ENCODE results near the gene SDF4. TPM values are rescaled to one million over a fixed set of nuclear protein-coding genes. Genes with fewer than 3 reads are reported as not detected.
A peak's percentile ranks its signal among the peaks of the same experiment; 100 is the strongest.

The SDF4 gene, protein sequence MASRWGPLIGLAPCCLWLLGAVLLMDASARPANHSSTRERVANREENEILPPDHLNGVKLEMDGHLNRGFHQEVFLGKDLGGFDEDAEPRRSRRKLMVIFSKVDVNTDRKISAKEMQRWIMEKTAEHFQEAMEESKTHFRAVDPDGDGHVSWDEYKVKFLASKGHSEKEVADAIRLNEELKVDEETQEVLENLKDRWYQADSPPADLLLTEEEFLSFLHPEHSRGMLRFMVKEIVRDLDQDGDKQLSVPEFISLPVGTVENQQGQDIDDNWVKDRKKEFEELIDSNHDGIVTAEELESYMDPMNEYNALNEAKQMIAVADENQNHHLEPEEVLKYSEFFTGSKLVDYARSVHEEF
- total RNA-seq (2021; fragmentation: NEBNext Ultra II Directional; extraction: Animal tissue kit (Norgen Biotek cat#: 25700)) (72.2 and 75.6 TPM in 2 replicates), polyA plus RNA-seq (2011; rRNA removed) (45.5 and 69.8 TPM in 2 replicates), polyA minus RNA-seq (2011; rRNA and poly(A)+ RNA removed) (13.2 and 16.8 TPM in 2 replicates)
- polyA plus RNA-seq (2011; cell fraction: cytosol; rRNA removed): 62.5 TPM
- 89.3 TPM for polyA plus RNA-seq (2011; cell fraction: nucleus; rRNA removed)
- 63.1 to 79.8 TPM (median 77.9 TPM) in 4 replicates for polyA plus RNA-seq (2012, experiment 1 of 2)
- 55.0 TPM for polyA plus RNA-seq (2012, experiment 2 of 2)
- 110 TPM for polyA plus RNA-seq (2013, experiment 1 of 2)
- polyA plus RNA-seq (2013, experiment 2 of 2): 117 TPM
- polyA minus RNA-seq (2011; cell fraction: cytosol; rRNA and poly(A)+ RNA removed): 32.2 TPM
- 39.2 TPM for polyA minus RNA-seq (2011; cell fraction: nucleus; rRNA and poly(A)+ RNA removed)
- long read RNA-seq, experiment 1, transcript SDF4-202 (7 exons, 1,956 nt): minor isoform, 9 of 57 reads
- long read RNA-seq, experiment 1, transcript SDF4-206 (2 exons, 2,591 nt): major isoform, 12 of 57 reads
- long read RNA-seq, experiment 1, partial matches to known transcripts: 33 of 57 reads
- long read RNA-seq, experiment 1, other reads (novel, unspliced or antisense): 0 of 57 reads
- long read RNA-seq, experiment 2: 0 reads

- Histone ChIP-seq H4K91ac (replicated peaks; ENCODE audit: insufficient read length, low read length) (no peak within 1 kb of the TSS), H2BK12ac (ENCODE audit: low read depth, low read length) (peak within 1 kb of the TSS; percentile 17; the same call in 1 of the 2 replicates), H4K8ac (ENCODE audit: extremely low read depth, insufficient read depth, low read length) (peak within 1 kb of the TSS; percentile 91), H4K20me1 (replicated peaks in 1 of 2; ENCODE audit: control insufficient read depth in 1 of 2, insufficient read depth in 2 of 2, low read length in 2 of 2) (peaks cover under 1 to 25% of the 10 kb centered on the region in 2 experiments), H3K36me3 (ENCODE audit: control insufficient read depth in 2 of 4, insufficient read depth in 4 of 4, low read length in 3 of 4) (peaks cover 2 to 22% (median 4%) of the 10 kb centered on the region in 4 experiments; a peak in 4 of 8 replicates), H2AK5ac (ENCODE audit: low read depth, low read length) (peak within 1 kb of the TSS; percentile 25; the same call in 1 of the 2 replicates), H3K9ac (replicated peaks in 1 of 4; ENCODE audit: extremely low read depth in 1 of 4, low read depth in 3 of 4, low read length in 3 of 4) (peak within 1 kb of the TSS; percentile 58 to 89 (median 80)), H3K4ac (replicated peaks; ENCODE audit: insufficient read length, low read depth, low read length) (peak within 1 kb of the TSS; percentile 91), H3K4me1 (replicated peaks in 1 of 4; ENCODE audit: control insufficient read depth in 3 of 4, insufficient read depth in 4 of 4, low read length in 3 of 4) (peaks cover 0 to 6% (median under 1%) of the 10 kb centered on the region in 4 experiments; a peak in 4 of 7 replicates), H3K23me2 (ENCODE audit: low read depth, low read length) (peaks cover 7% of the 10 kb centered on the region), H3K9me3 (ENCODE audit: insufficient read depth in 2 of 2, low read depth in 1 of 2, low read length in 1 of 2) (peaks cover 0 to 9% of the 10 kb centered on the region in 2 experiments; a peak in 2 of 4 replicates), H3K79me1 (ENCODE audit: low read depth, low read length) (peaks cover 40% of the 10 kb centered on the region), H2BK120ac (replicated peaks; ENCODE audit: low read depth, low read length) (no peak within 1 kb of the TSS), H2BK15ac (ENCODE audit: low read length) (peak within 1 kb of the TSS; percentile 88; the same call in 1 of the 2 replicates), H3K4me3 (ENCODE audit: extremely low read depth in 1 of 4, insufficient read depth in 2 of 4, low read depth in 3 of 4, low read length in 4 of 4) (peak within 1 kb of the TSS; percentile 86 to 92 (median 90)), H3K27me3 (replicated peaks in 1 of 4; ENCODE audit: control insufficient read depth in 3 of 4, extremely low read depth in 1 of 4, insufficient read depth in 3 of 4, low read length in 3 of 4) (no peaks in the 10 kb centered on the region; a peak in 1 of 7 replicates), H3K14ac (ENCODE audit: insufficient read length) (no peak within 1 kb of the TSS), H3K18ac (ENCODE audit: extremely low read depth, low read length) (peak within 1 kb of the TSS; percentile 60; the same call in 1 of the 2 replicates), H2BK5ac (ENCODE audit: low read depth, low read length) (peak within 1 kb of the TSS; percentile 15; the same call in 1 of the 2 replicates), H3K56ac (replicated peaks; ENCODE audit: insufficient read length, low read depth, low read length) (peak within 1 kb of the TSS; percentile 30), H2BK20ac (ENCODE audit: low read length) (no peak within 1 kb of the TSS), H3K4me2 (ENCODE audit: insufficient read depth in 1 of 2, low read depth in 2 of 2, low read length in 2 of 2) (peak within 1 kb of the TSS; percentile 81 to 88), H3K27ac (ENCODE audit: low read depth, low read length) (peak within 1 kb of the TSS; percentile 86), H2AFZ (ENCODE audit: low read length) (peak within 1 kb of the TSS; percentile 21; the same call in 1 of the 2 replicates), H3K79me2 (ENCODE audit: control insufficient read depth in 1 of 2, insufficient read depth in 2 of 2, low read length in 2 of 2) (peaks cover 6 to 34% of the 10 kb centered on the region in 2 experiments; a peak in 3 of 4 replicates), H3K23ac (ENCODE audit: insufficient read length) (no peak within 1 kb of the TSS), H4K5ac (ENCODE audit: insufficient read length, low read depth, low read length) (no peak within 1 kb of the TSS)
- WGBS, 2 experiments (ENCODE audit: extremely low coverage in 1 of 2, insufficient coverage in 1 of 2, insufficient read length in 1 of 2, insufficient replicate concordance in 2 of 2, low coverage in 1 of 2, low lambda C conversion rate in 2 of 2, missing lambda C conversion rate in 1 of 2): 2% methylated on average over 18 of the region's 99 CpGs; no CpG with 5 or more reads in 1 of the 2 experiments
- no peak for FAIRE-seq
- CTCF ChIA-PET (ENCODE audit: partially characterized antibody): interaction anchor here (0.6 to 1.6 kb wide), 10 partner anchors 8 to 247 kb away, joined by 3 to 6 read pairs (median 4); partner anchors contain the start of gene RNF223
- POLR2A ChIA-PET (ENCODE audit: partially characterized antibody): interaction anchor here (0.6 to 2.3 kb wide), 19 partner anchors 8 to 256 kb away, joined by 3 to 12 read pairs (median 4); partner anchors contain the start of genes C1QTNF12 and TNFRSF18
- peak; percentile 76 to 94 for DNase-seq (ENCODE audit: low read depth in 1 of 2, low spot score in 2 of 2)
- TF ChIP-seq, protein P1, sequence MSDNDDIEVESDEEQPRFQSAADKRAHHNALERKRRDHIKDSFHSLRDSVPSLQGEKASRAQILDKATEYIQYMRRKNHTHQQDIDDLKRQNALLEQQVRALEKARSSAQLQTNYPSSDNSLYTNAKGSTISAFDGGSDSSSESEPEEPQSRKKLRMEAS (IDR thresholded peaks at IDR 0.05): peak; percentile 65
- TF ChIP-seq E2F6 (IDR thresholded peaks at IDR 0.05): peak; percentile 32; the same call in 1 of the 2 replicates
- TF ChIP-seq SP4 (IDR thresholded peaks at IDR 0.05; ENCODE audit: low read length): 0 out of 2 replicates have a peak, but pooled peaks have one; percentile 73
- 0 out of 2 replicates have a peak, but pooled peaks have one; percentile 39 for TF ChIP-seq FOSL1 (IDR thresholded peaks at IDR 0.05; ENCODE audit: insufficient read depth, low read depth, low read length)
These were observed at the start of gene SDF4 for GRCh38 chr1:1231400-1232207. TSS of gene SDF4 (minus strand) at chr1:1232001. CDS start at chr1:1228772, 3,229 bp downstream.

Data from H1 (cell line).